C4-2B (cell line): ENCODE measurements around the gene MACF1.

Experiments
- CTCF ChIP-seq: fragments of 450-650 bp; conservative IDR thresholded peaks from 2 replicates; pipeline ENCODE4 v1.5.1; 2017; ENCODE audit warnings: mild to moderate bottlenecking
- ZFX ChIP-seq: fragments of 450-650 bp; IDR thresholded peaks from 2 replicates; pipeline ENCODE4 v1.6.1; 2017

- TF ChIP-seq CTCF (peak; percentile 44), ZFX (no peak; the same call in 1 of the 2 replicates)
Measured at GRCh38 chr1:39407896-39408640, 203.6 kb downstream of the MACF1 start.
